Stimulated activated CD8-positive, alpha-beta memory T cell treated with anti-CD3 and anti-CD28 coated beads, Interleukin-7, amount 100 ng/mL, for 24 hours (primary cell): ENCODE measurements around the gene IL1RAPL1.
"Not testable (repeated sequence)": the region's sequence is repeated elsewhere in the genome, so short reads cannot be mapped to it uniquely, and the experiment has no call there.

ENCODE experiments used
- DNase-seq: peaks from one replicate; pipeline ENCODE4 v3.0.0-alpha.2; 2020; ENCODE audit warnings: low read depth

IL1RAPL1 gene

GRCh38 chrX:29275928-29276327 lies 688.7 kb downstream of the IL1RAPL1 start:
- DNase-seq: no peak

- no peak for DNase-seq
Observed at GRCh38 chrX:29281078-29281742, 694.0 kb downstream of the IL1RAPL1 start.

GRCh38 chrX:29285664-29286063 lies 698.4 kb downstream of the IL1RAPL1 start:
- no peak for DNase-seq

GRCh38 chrX:29295987-29296680 lies 708.9 kb downstream of the IL1RAPL1 start:
- no peak for DNase-seq

GRCh38 chrX:29297171-29297800 lies 710.0 kb downstream of the IL1RAPL1 start:
- DNase-seq: no peak

- DNase-seq: no peak
Observed at GRCh38 chrX:29299684-29300083, 712.4 kb downstream of the IL1RAPL1 start.

- no peak for DNase-seq
Observed at GRCh38 chrX:29308726-29309125, 721.5 kb downstream of the IL1RAPL1 start.

GRCh38 chrX:29315931-29316330 lies 728.7 kb downstream of the IL1RAPL1 start:
- DNase-seq: no peak

GRCh38 chrX:29318012-29318411 lies 730.8 kb downstream of the IL1RAPL1 start:
- DNase-seq: no peak

GRCh38 chrX:29332429-29332828 lies 745.2 kb downstream of the IL1RAPL1 start:
- not testable (repeated sequence) for DNase-seq

- DNase-seq: not testable (repeated sequence)
Observed at GRCh38 chrX:29333091-29333490, 745.8 kb downstream of the IL1RAPL1 start.

GRCh38 chrX:29348288-29348687 lies 761.0 kb downstream of the IL1RAPL1 start:
- no peak for DNase-seq

- DNase-seq: no peak
Observed at GRCh38 chrX:29359276-29359675, 772.0 kb downstream of the IL1RAPL1 start.

- not testable (repeated sequence) for DNase-seq
Observed at GRCh38 chrX:29374765-29375164, 787.5 kb downstream of the IL1RAPL1 start.

GRCh38 chrX:29376584-29376983 lies 789.3 kb downstream of the IL1RAPL1 start:
- DNase-seq: no peak

- no peak for DNase-seq
Observed at GRCh38 chrX:29382811-29383210, 795.6 kb downstream of the IL1RAPL1 start.

GRCh38 chrX:29388509-29388908 lies 801.3 kb downstream of the IL1RAPL1 start:
- no peak for DNase-seq

GRCh38 chrX:29397506-29397905 lies 810.3 kb downstream of the IL1RAPL1 start:
- DNase-seq: no peak

GRCh38 chrX:29407357-29407756 lies 820.1 kb downstream of the IL1RAPL1 start:
- DNase-seq: no peak

- no peak for DNase-seq
Observed at GRCh38 chrX:29419774-29420553, 832.7 kb downstream of the IL1RAPL1 start.

GRCh38 chrX:29422034-29422433 lies 834.8 kb downstream of the IL1RAPL1 start:
- no peak for DNase-seq

GRCh38 chrX:29431895-29432294 lies 844.6 kb downstream of the IL1RAPL1 start:
- DNase-seq: no peak
